GM23338 (cell line): ENCODE measurements around the gene PATE4. TPM values are rescaled to one million over a fixed set of nuclear protein-coding genes. Genes with fewer than 3 reads are reported as not detected.

ENCODE experiments used
- ATAC-seq: fragments of 200-7000 bp; cut with Tn5 transposase; 3 replicates; pipeline ENCODE4 v1.9.1; 2020
- DNase-seq: peaks from one replicate; pipeline ENCODE4 v3.0.0-alpha.2; 2015; ENCODE audit warnings: low spot score
- H2AFZ ChIP-seq: fragments of 200-600 bp; sonication (generic); 2 replicates; pipeline ENCODE4 v1.8.0; 2016; ENCODE audit warnings: antibody characterized with exemption, mild to moderate bottlenecking, moderate library complexity
- H3F3A ChIP-seq: fragments of 200-600 bp; sonication (generic); replicated peaks from 2 replicates; pipeline ENCODE4 v1.8.0; 2017; ENCODE audit warnings: antibody characterized with exemption, mixed run types, low read depth
- H3K27ac ChIP-seq: fragments of 200-600 bp; sonication (generic); 2 replicates; pipeline ENCODE4 v1.6.1; 2016; ENCODE audit warnings: low read depth
- H3K27me3 ChIP-seq: fragments of 200-600 bp; sonication (generic); 2 replicates; pipeline ENCODE4 v1.8.0; 2016; ENCODE audit warnings: mild to moderate bottlenecking, mixed run types, moderate library complexity; ENCODE audit not compliant: insufficient read depth
- H3K36me3 ChIP-seq: fragments of 200-600 bp; sonication (generic); 2 replicates; pipeline ENCODE4 v1.8.0; 2016; ENCODE audit warnings: mild to moderate bottlenecking; ENCODE audit not compliant: insufficient read depth
- H3K4me1 ChIP-seq: fragments of 200-600 bp; sonication (generic); 2 replicates; pipeline ENCODE4 v1.8.0; 2016; ENCODE audit warnings: mild to moderate bottlenecking, moderate library complexity; ENCODE audit not compliant: insufficient read depth
- H3K4me2 ChIP-seq: fragments of 200-600 bp; sonication (generic); 2 replicates; pipeline ENCODE4 v1.7.1; 2017; ENCODE audit warnings: mixed run types
- H3K4me3 ChIP-seq: fragments of 200-600 bp; sonication (generic); 2 replicates; pipeline ENCODE4 v1.6.1; 2016; ENCODE audit warnings: mixed run types
- H3K79me2 ChIP-seq: fragments of 200-600 bp; sonication (generic); replicated peaks from 2 replicates; pipeline ENCODE4 v1.8.0; 2017; ENCODE audit warnings: mild to moderate bottlenecking; ENCODE audit not compliant: insufficient read depth
- H3K9me2 ChIP-seq: fragments of 200-600 bp; sonication (generic); 2 replicates; pipeline ENCODE4 v1.8.0; 2017; ENCODE audit not compliant: insufficient read depth
- H4K20me1 ChIP-seq: fragments of 200-600 bp; sonication (generic); replicated peaks from 2 replicates; pipeline ENCODE4 v1.8.0; 2017; ENCODE audit warnings: mild to moderate bottlenecking; ENCODE audit not compliant: insufficient read depth
- H3K27ac Mint-ChIP-seq: 2 replicates; pipeline ENCODE4 v1.8.0; 2020; ENCODE audit warnings: inconsistent platforms, mild to moderate bottlenecking, moderate library complexity, mixed read lengths
- H3K27me3 Mint-ChIP-seq: 3 replicates; pipeline ENCODE4 v1.8.0; 2022; ENCODE audit warnings: low read depth, mild to moderate bottlenecking, moderate library complexity, mixed read lengths, inconsistent platforms; ENCODE audit not compliant: insufficient read depth, poor library complexity
- H3K36me3 Mint-ChIP-seq: 3 replicates; pipeline ENCODE4 v1.8.0; 2021; ENCODE audit warnings: low read depth, mild to moderate bottlenecking, inconsistent platforms, moderate library complexity, mixed read lengths
- H3K4me1 Mint-ChIP-seq: 3 replicates; pipeline ENCODE4 v1.8.0; 2020; ENCODE audit warnings: mild to moderate bottlenecking, inconsistent platforms, mixed read lengths
- H3K4me3 Mint-ChIP-seq: 3 replicates; pipeline ENCODE4 v1.8.0; 2021; ENCODE audit warnings: moderate library complexity, mild to moderate bottlenecking, inconsistent platforms, mixed read lengths
- H3K9me3 Mint-ChIP-seq: 3 replicates; pipeline ENCODE4 v1.8.0; 2020; ENCODE audit warnings: moderate library complexity, mild to moderate bottlenecking, inconsistent platforms, mixed read lengths
- CTCF ChIP-seq, 2 experiments: fragments of 200-600 bp in 1 of 2; sonication (generic) in 1 of 2; conservative IDR thresholded peaks; 2 replicates each; pipeline versions ENCODE4 v1.5.1 to v1.6.1; 2016 to 2017; ENCODE audit warnings: antibody characterized with exemption in 2 of 2, low read depth in 2 of 2, mild to moderate bottlenecking in 2 of 2, moderate library complexity in 1 of 2
- ETS1 ChIP-seq: IDR thresholded peaks from 2 replicates; pipeline ENCODE4 v1.6.1; 2016; ENCODE audit warnings: antibody characterized with exemption
- EZH2 ChIP-seq: fragments of 200-600 bp; sonication (generic); IDR thresholded peaks from one replicate; pipeline ENCODE4 v1.8.0; 2017; ENCODE audit warnings: antibody characterized with exemption, mild to moderate bottlenecking, low read depth; ENCODE audit not compliant: unreplicated experiment
- POLR2AphosphoS5 ChIP-seq: IDR thresholded peaks from 2 replicates; pipeline ENCODE4 v1.6.1; 2016; ENCODE audit warnings: antibody characterized with exemption, low read depth
- ZNF331 ChIP-seq: fragments of 250-450 bp; sonication (Bioruptor Pico); IDR thresholded peaks from 2 replicates; pipeline ENCODE4 v1.5.0; 2020; ENCODE audit warnings: low read depth, mild to moderate bottlenecking, moderate library complexity
- ZNF462 ChIP-seq: fragments of 250-450 bp; sonication (Bioruptor Pico); IDR thresholded peaks from 2 replicates; pipeline ENCODE4 v1.5.0; 2020; ENCODE audit warnings: mild to moderate bottlenecking, moderate library complexity
- polyA plus RNA-seq: library from polyadenylated mRNA; unstranded; fragments of >200 nt; fragmentation: Nextera tagmentation; extraction: Ambion mirVana; gene quantifications from 2 replicates; pipeline ENCODE4 v1.2.1, GENCODE V29; 2016
- total RNA-seq: library from RNA; depleted of rRNA; stranded (reverse); fragments of >200 nt; shearing (Covaris generic); gene quantifications from 2 replicates; pipeline ENCODE4 v1.2.3, GENCODE V29; 2014
- TF ChIP-seq, protein P1 (sequence below): IDR thresholded peaks from one replicate; pipeline ENCODE4 v1.6.1; 2018; ENCODE audit warnings: antibody characterized with exemption; ENCODE audit not compliant: unreplicated experiment

PATE4 gene
- total and polyA plus RNA-seq, 2 experiments from 2014 or later, result not detected

- TF ChIP-seq ZNF462 (CRISPR knock-in tag) (no peak), ETS1 (no peak)
Observed at GRCh38 chr11:125886997-125887372, 53.9 kb downstream of the PATE4 start (continued).

GRCh38 chr11:125887373-125888324, 54.5 kb downstream of the PATE4 start, which contains the start of gene HYLS1:
TSS of gene HYLS1 (plus strand) at chr11:125887668. CDS start at chr11:125899369, 11,701 bp downstream.
- Histone ChIP-seq H3K4me2 (peak within 1 kb of the TSS; percentile 78), H3K27ac (peak within 1 kb of the TSS; percentile 76; the same call in 1 of the 2 replicates), H2AFZ (peak within 1 kb of the TSS; percentile 94), H3K79me2 (peaks cover 36% of the 10 kb centered on the region), H3K4me3 (peak within 1 kb of the TSS; percentile 66), H3F3A (peaks cover 2% of the 10 kb centered on the region; the same call in 1 of the 2 replicates), H3K36me3 (peaks cover 4% of the 10 kb centered on the region; the same call in 1 of the 2 replicates), H4K20me1 (peaks cover 3% of the 10 kb centered on the region), H3K27me3 (peaks cover 8% of the 10 kb centered on the region; the same call in 1 of the 2 replicates), H3K9me2 (peaks cover 5% of the 10 kb centered on the region; the same call in 1 of the 2 replicates), H3K4me1 (no peaks in the 10 kb centered on the region; the same call in 1 of the 2 replicates)
- Mint-ChIP-seq H3K27me3 (peaks cover 13% of the 10 kb centered on the region), H3K9me3 (peaks cover 28% of the 10 kb centered on the region), H3K36me3 (peaks cover 21% of the 10 kb centered on the region; the same call in 2 of the 3 replicates), H3K4me3 (peak within 1 kb of the TSS; percentile 80), H3K27ac (no peak within 1 kb of the TSS; the same call in 1 of the 2 replicates), H3K4me1 (peaks cover 7% of the 10 kb centered on the region; the same call in 1 of the 3 replicates)
- peak; percentile 93 for ATAC-seq
- DNase-seq, result peak; percentile 97
- TF ChIP-seq ZNF331 (0 out of 2 replicates have a peak, but pooled peaks have one; percentile 42), CTCF (conservative IDR thresholded peaks at IDR 0.05; ENCODE audit: low read depth in 2 of 2) (peak in 1 of 2 experiments; percentile 33; a peak in 2 of 4 replicates), ETS1 (no peak), POLR2AphosphoS5 (peak; percentile 77), EZH2 (no peak)
- TF ChIP-seq, protein P1, sequence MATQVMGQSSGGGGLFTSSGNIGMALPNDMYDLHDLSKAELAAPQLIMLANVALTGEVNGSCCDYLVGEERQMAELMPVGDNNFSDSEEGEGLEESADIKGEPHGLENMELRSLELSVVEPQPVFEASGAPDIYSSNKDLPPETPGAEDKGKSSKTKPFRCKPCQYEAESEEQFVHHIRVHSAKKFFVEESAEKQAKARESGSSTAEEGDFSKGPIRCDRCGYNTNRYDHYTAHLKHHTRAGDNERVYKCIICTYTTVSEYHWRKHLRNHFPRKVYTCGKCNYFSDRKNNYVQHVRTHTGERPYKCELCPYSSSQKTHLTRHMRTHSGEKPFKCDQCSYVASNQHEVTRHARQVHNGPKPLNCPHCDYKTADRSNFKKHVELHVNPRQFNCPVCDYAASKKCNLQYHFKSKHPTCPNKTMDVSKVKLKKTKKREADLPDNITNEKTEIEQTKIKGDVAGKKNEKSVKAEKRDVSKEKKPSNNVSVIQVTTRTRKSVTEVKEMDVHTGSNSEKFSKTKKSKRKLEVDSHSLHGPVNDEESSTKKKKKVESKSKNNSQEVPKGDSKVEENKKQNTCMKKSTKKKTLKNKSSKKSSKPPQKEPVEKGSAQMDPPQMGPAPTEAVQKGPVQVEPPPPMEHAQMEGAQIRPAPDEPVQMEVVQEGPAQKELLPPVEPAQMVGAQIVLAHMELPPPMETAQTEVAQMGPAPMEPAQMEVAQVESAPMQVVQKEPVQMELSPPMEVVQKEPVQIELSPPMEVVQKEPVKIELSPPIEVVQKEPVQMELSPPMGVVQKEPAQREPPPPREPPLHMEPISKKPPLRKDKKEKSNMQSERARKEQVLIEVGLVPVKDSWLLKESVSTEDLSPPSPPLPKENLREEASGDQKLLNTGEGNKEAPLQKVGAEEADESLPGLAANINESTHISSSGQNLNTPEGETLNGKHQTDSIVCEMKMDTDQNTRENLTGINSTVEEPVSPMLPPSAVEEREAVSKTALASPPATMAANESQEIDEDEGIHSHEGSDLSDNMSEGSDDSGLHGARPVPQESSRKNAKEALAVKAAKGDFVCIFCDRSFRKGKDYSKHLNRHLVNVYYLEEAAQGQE, result no peak
